ENCODE results near the gene GJC1.

DNA sequence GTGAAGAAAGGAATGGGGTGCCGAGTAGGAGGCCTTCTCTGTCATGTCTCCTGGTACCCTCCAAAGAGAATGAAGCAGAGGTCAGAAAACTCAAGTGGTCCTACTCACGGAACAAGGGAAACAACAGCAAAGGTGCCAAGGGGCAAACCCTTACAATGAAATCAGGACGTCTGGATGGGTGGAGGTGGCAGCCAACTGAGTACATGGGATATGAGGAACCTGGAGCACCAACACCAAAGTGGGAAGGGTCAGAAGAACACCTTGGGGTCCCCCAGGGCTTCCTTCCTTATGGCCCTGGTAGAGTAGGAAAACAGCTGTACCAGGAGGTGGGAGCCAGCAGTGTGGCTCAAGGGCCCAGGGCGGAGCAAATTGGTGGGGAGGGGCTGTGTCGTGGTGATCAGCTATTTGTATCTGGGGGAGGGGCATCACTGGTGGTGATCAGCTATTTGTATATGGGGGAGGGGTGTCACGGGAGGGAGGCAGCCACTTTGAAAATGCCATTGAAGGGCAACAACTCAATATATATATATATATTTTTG lies 18.2 kb upstream of the GJC1 start:
- TF ChIP-seq, protein P1, sequence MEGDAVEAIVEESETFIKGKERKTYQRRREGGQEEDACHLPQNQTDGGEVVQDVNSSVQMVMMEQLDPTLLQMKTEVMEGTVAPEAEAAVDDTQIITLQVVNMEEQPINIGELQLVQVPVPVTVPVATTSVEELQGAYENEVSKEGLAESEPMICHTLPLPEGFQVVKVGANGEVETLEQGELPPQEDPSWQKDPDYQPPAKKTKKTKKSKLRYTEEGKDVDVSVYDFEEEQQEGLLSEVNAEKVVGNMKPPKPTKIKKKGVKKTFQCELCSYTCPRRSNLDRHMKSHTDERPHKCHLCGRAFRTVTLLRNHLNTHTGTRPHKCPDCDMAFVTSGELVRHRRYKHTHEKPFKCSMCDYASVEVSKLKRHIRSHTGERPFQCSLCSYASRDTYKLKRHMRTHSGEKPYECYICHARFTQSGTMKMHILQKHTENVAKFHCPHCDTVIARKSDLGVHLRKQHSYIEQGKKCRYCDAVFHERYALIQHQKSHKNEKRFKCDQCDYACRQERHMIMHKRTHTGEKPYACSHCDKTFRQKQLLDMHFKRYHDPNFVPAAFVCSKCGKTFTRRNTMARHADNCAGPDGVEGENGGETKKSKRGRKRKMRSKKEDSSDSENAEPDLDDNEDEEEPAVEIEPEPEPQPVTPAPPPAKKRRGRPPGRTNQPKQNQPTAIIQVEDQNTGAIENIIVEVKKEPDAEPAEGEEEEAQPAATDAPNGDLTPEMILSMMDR (conservative IDR thresholded peaks at IDR 0.05 in 1 of 2, IDR thresholded peaks at IDR 0.05 in 1 of 2; ENCODE audit: extremely low read depth in 1 of 2, insufficient read depth in 1 of 2, low read depth in 1 of 2, low read length in 2 of 2): no peak
- no peak for TF ChIP-seq EZH2 (IDR thresholded peaks at IDR 0.05; ENCODE audit: borderline replicate concordance, low read length)
